ENCODE results near the gene IL22RA2. TPM values are rescaled to one million over a fixed set of nuclear protein-coding genes. Genes with fewer than 3 reads are reported as not detected.

Gene IL22RA2
- total RNA-seq, 1 donor from 2014 or later = not detected

DNA sequence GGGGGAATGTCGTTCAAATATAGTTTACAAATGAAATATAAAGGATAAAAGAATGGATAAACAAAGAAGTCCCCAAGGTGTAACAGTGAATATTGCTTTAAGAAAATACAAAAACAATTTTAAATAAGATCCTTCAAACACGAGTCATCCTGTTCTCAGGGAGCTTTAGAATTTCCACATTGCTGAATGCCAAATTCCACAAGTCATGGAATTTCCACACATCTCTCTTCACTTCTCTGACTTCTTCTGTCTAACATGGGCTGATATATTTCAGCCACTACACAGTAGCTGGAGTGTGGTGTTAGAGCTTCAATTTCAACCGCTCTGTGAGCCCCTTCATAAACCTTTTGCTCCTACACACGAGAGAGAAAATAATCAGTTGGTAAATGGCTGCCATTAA is 28.0 kb downstream of the IL22RA2 start:
- no peak for FAIRE-seq
- no peaks in the 10 kb centered on the region for H3K36me3 ChIP-seq (ENCODE audit: control insufficient read depth, insufficient read depth, low read length)
- TF ChIP-seq, protein P1, sequence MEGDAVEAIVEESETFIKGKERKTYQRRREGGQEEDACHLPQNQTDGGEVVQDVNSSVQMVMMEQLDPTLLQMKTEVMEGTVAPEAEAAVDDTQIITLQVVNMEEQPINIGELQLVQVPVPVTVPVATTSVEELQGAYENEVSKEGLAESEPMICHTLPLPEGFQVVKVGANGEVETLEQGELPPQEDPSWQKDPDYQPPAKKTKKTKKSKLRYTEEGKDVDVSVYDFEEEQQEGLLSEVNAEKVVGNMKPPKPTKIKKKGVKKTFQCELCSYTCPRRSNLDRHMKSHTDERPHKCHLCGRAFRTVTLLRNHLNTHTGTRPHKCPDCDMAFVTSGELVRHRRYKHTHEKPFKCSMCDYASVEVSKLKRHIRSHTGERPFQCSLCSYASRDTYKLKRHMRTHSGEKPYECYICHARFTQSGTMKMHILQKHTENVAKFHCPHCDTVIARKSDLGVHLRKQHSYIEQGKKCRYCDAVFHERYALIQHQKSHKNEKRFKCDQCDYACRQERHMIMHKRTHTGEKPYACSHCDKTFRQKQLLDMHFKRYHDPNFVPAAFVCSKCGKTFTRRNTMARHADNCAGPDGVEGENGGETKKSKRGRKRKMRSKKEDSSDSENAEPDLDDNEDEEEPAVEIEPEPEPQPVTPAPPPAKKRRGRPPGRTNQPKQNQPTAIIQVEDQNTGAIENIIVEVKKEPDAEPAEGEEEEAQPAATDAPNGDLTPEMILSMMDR (IDR thresholded peaks at IDR 0.05; ENCODE audit: insufficient read depth, low read length, severe bottlenecking) = no peak
- DNase-seq (ENCODE audit: low read depth) = no peak
- no peaks in the 10 kb centered on the region for H3K27me3 ChIP-seq (ENCODE audit: control insufficient read depth, insufficient read depth, low read length)
- H3K4me3 ChIP-seq (ENCODE audit: low read depth, low read length) = no peak overlapping the region

DNA sequence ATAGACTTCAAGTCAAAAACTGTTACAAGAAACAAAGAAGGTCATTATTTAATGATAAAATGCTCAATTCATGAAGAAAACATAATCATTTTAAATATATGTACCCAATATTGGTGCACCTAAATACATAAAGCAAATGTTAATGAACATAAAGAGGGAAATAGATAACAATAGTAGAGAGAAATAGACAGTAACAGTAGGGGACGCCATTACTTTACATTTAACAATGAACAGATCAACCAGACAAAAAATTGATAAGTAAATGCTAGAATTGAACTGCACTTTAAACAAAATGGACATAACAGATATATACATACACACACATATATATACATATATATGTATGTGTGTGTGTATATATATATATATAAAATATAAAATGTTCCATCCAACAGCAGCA is 37.4 kb downstream of the IL22RA2 start:
- Histone ChIP-seq H3K36me3 (ENCODE audit: control insufficient read depth, insufficient read depth, low read length) (no peaks in the 10 kb centered on the region), H3K4me3 (ENCODE audit: low read depth, low read length) (no peak overlapping the region), H3K27me3 (ENCODE audit: control insufficient read depth, insufficient read depth, low read length) (peaks cover 3% of the 10 kb centered on the region)
- FAIRE-seq (no peak), DNase-seq (ENCODE audit: low read depth) (peak; percentile 47)
- TF ChIP-seq, protein P1 (IDR thresholded peaks at IDR 0.05; ENCODE audit: insufficient read depth, low read length, severe bottlenecking) = no peak

DNA sequence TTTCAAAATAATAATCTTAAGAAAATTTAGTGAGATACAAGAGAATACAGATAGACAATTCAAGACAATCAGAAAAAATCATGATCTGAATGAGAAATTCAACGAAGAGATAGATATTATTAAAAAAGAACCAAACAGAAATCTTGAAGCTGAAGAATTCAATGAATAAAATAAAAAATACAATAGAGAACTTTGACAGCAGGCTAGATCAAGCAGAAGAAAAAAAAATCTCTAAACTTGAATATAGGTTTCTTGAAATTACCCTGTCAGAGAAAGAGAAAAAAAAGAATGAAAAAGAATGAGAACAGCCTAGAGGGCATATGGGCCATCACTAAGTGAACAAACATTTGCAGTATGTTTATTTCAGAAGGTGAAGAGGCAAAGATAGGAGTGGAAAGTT is 39.0 kb downstream of the IL22RA2 start:
- no peak for FAIRE-seq
- no peak overlapping the region for H3K4me3 ChIP-seq (ENCODE audit: low read depth, low read length)
- H3K36me3 ChIP-seq (ENCODE audit: control insufficient read depth, insufficient read depth, low read length) = no peaks in the 10 kb centered on the region
- peaks cover 3% of the 10 kb centered on the region for H3K27me3 ChIP-seq (ENCODE audit: control insufficient read depth, insufficient read depth, low read length)
- TF ChIP-seq, protein P1 (IDR thresholded peaks at IDR 0.05; ENCODE audit: insufficient read depth, low read length, severe bottlenecking) = no peak
- no peak for DNase-seq (ENCODE audit: low read depth)

DNA sequence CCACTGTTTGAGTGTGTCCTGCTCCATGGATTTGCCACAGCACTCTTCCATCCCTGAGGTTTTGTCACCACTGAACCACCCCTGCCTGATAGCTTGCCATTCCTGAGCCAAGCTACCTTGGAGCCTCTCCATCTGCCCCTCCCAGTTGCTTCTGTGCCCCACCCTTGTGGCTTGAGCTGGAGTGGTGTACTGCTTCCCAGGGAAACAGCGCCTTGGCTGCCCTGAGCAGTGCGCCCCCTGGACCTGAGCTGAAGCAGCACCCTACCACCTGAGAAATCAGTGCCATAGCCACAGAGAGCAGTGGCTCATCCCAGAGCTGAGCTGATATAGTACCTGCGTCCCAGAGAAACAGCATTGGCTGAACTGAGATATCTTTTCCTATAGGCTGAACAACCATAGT is 40.3 kb downstream of the IL22RA2 start:
- FAIRE-seq = peak; percentile 40
- Histone ChIP-seq H3K36me3 (ENCODE audit: control insufficient read depth, insufficient read depth, low read length) (no peaks in the 10 kb centered on the region), H3K27me3 (ENCODE audit: control insufficient read depth, insufficient read depth, low read length) (peaks cover 3% of the 10 kb centered on the region)

DNA sequence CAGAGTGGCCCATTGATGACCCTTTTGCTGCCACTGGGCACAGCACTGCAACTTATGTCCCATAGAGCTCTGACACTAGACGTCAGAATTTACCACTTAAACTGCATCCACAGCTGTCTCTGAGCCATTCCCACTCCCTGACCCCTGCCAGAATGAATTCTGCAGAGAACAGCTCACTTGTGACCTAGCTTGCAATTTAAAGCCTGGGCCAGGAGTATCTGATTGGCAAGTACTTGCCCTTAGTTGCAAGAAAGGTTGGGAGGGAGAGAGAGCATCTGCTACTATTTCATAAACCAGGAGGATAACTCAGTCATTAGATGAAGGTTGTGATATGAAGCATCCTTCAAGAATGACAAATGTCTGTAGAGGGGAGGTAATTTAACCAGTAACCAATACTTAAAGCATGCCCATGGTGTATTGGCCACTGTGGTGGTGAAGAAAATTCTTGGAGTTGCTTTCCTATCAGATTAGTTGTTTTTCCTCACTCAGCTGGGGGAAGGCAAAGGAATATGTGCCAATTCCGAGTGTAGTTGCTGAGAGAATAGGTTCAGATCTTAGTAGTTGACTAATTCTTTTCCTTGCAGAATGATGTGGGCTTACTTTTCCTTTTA is 46.5 kb downstream of the IL22RA2 start:
- TF ChIP-seq, protein P1 (IDR thresholded peaks at IDR 0.05; ENCODE audit: insufficient read depth, low read length, severe bottlenecking) = no peak
- DNase-seq (ENCODE audit: low read depth) = no peak
- Histone ChIP-seq H3K27me3 (ENCODE audit: control insufficient read depth, insufficient read depth, low read length) (no peaks in the 10 kb centered on the region), H3K36me3 (ENCODE audit: control insufficient read depth, insufficient read depth, low read length) (no peaks in the 10 kb centered on the region), H3K4me3 (ENCODE audit: low read depth, low read length) (no peak overlapping the region)
- FAIRE-seq = peak; percentile 76

More for the DNA sequence above, 40.3 kb downstream of the IL22RA2 start:
- H3K4me3 ChIP-seq (ENCODE audit: low read depth, low read length) = no peak overlapping the region
- TF ChIP-seq, protein P1 (IDR thresholded peaks at IDR 0.05; ENCODE audit: insufficient read depth, low read length, severe bottlenecking) = no peak
- DNase-seq (ENCODE audit: low read depth) = no peak

DNA sequence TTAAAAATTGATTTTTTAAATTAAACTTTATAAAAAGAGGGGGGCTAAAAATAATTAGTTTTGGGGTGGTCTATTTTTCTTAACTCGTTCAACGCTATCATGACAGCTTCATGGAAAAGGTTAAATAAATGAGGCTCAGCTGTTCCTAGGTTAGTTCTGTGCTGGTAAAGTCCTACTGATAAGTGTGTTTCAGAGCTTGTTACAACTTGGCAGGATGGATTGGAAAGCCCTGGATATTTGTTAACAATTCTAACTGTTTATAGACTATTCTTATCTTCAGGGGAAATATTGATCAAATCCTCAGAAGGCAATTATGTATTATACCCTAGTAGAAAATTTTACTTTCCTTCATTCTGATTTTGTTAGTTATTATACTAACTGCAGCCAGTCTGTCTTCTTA is 50.4 kb downstream of the IL22RA2 start:
- DNase-seq (ENCODE audit: low read depth) = no peak
- H3K36me3 ChIP-seq (ENCODE audit: control insufficient read depth, insufficient read depth, low read length) = no peaks in the 10 kb centered on the region
- no peak overlapping the region for H3K4me3 ChIP-seq (ENCODE audit: low read depth, low read length)
- no peak for FAIRE-seq
- no peaks in the 10 kb centered on the region for H3K27me3 ChIP-seq (ENCODE audit: control insufficient read depth, insufficient read depth, low read length)
- TF ChIP-seq, protein P1 (IDR thresholded peaks at IDR 0.05; ENCODE audit: insufficient read depth, low read length, severe bottlenecking) = no peak
